HS-27A (cell line): ENCODE measurements around the gene TMEM190.

Source experiments
- DNase-seq: peaks from one replicate; pipeline ENCODE4 v3.0.0-alpha.2; 2012; ENCODE audit warnings: low read depth, missing footprints

TMEM190 gene

GRCh38 chr19:55352040-55352439 lies 24.6 kb upstream of the TMEM190 start:
- no peak for DNase-seq

- DNase-seq, result no peak
These were observed 24.0 kb upstream of the TMEM190 start for GRCh38 chr19:55352549-55353145.

GRCh38 chr19:55353356-55353802 lies 23.2 kb upstream of the TMEM190 start:
- DNase-seq, result no peak

- no peak for DNase-seq
These were observed 22.6 kb upstream of the TMEM190 start for GRCh38 chr19:55353803-55354697.

GRCh38 chr19:55354698-55355212 lies 21.9 kb upstream of the TMEM190 start, which contains the start of gene COX6B2:
Gene COX6B2 (minus strand): TSS chr19:55354719. CDS start chr19:55354521, 198 bp downstream.
- DNase-seq, result no peak

GRCh38 chr19:55355213-55355821 lies 21.3 kb upstream of the TMEM190 start:
- DNase-seq, result no peak

GRCh38 chr19:55358493-55358892 lies 18.1 kb upstream of the TMEM190 start:
- DNase-seq, result no peak

- no peak for DNase-seq
These were observed 17.4 kb upstream of the TMEM190 start for GRCh38 chr19:55358943-55359908.

- no peak for DNase-seq
These were observed 15.7 kb upstream of the TMEM190 start for GRCh38 chr19:55360902-55361301.

GRCh38 chr19:55362174-55362989 lies 14.2 kb upstream of the TMEM190 start:
- DNase-seq, result no peak

GRCh38 chr19:55362990-55363716 lies 13.5 kb upstream of the TMEM190 start, which contains the start of gene GARIN5B:
Gene GARIN5B (minus strand): TSS chr19:55363260. CDS start chr19:55363066, 194 bp downstream.
- DNase-seq, result no peak

- DNase-seq, result no peak
These were observed 11.4 kb upstream of the TMEM190 start for GRCh38 chr19:55365245-55365644.

GRCh38 chr19:55365964-55366363 lies 10.7 kb upstream of the TMEM190 start:
- DNase-seq, result no peak

GRCh38 chr19:55366790-55367189 lies 9.8 kb upstream of the TMEM190 start:
- no peak for DNase-seq

- DNase-seq, result no peak
These were observed 8.5 kb upstream of the TMEM190 start for GRCh38 chr19:55368106-55368505.

GRCh38 chr19:55368701-55369563 lies 7.7 kb upstream of the TMEM190 start:
- DNase-seq, result no peak

- DNase-seq, result no peak
These were observed 6.8 kb upstream of the TMEM190 start for GRCh38 chr19:55369653-55370304.

- no peak for DNase-seq
These were observed 6.2 kb upstream of the TMEM190 start, which contains the start of gene IL11 for GRCh38 chr19:55370305-55370988. Gene IL11 (minus strand): TSS chr19:55370463. CDS start chr19:55370310, 153 bp downstream.
